G401 (cell line): ENCODE data around the gene LYPD1. TPM values are rescaled to one million over a fixed set of nuclear protein-coding genes. Genes with fewer than 3 reads are reported as not detected.

Experiments used
- DNase-seq: peaks from one replicate; pipeline ENCODE4 v3.0.0-alpha.2; 2015; ENCODE audit warnings: low spot score
- in situ Hi-C: cut with HindIII; loops from 2 replicates; pipeline ENCODE4 v1.10.0; 2016; ENCODE audit warnings: low sequenced_read_pairs, mixed read lengths
- total RNA-seq: library from RNA; depleted of rRNA; stranded (reverse); fragments of >200 nt; shearing (Covaris generic); gene quantifications from 2 replicates; pipeline ENCODE4 v1.2.3, GENCODE V29; 2014

LYPD1 gene
- total RNA-seq, 1 experiment from 2014 or later = not detected

DNA sequence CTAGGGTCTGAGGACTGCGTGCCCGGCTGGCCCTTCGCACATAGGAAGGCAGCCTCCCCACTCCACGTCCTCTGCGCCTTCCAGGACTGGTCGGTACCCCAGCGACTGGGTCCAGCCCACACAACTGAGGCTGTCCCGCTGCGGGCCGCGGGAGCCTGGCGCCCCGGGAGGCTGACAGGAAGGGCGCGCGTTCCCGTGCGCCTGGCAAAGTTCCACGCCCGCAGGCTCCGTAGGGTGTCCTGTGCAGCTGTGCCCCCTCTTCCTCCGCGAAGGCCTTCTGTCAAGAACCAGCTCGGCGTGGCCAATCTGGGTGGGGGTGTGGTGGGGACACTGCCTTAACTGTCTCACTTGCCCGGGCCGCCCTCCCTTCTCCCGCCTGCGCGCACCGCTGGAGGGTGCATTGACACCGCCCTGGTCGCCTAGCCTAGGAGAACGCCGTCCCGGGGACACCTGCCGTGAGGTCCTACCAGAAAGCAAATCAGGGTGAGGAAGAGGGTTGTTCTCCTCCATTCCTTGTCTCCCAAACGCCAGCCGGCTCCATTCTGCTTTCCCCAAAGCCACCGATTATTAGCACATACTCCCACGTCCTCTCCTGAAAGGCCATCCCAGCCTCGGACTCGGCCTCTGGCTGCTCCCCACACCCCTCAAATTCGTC is 618 bp upstream of the LYPD1 start:
- DNase-seq = no peak
- in situ Hi-C loops = no loop called here

DNA sequence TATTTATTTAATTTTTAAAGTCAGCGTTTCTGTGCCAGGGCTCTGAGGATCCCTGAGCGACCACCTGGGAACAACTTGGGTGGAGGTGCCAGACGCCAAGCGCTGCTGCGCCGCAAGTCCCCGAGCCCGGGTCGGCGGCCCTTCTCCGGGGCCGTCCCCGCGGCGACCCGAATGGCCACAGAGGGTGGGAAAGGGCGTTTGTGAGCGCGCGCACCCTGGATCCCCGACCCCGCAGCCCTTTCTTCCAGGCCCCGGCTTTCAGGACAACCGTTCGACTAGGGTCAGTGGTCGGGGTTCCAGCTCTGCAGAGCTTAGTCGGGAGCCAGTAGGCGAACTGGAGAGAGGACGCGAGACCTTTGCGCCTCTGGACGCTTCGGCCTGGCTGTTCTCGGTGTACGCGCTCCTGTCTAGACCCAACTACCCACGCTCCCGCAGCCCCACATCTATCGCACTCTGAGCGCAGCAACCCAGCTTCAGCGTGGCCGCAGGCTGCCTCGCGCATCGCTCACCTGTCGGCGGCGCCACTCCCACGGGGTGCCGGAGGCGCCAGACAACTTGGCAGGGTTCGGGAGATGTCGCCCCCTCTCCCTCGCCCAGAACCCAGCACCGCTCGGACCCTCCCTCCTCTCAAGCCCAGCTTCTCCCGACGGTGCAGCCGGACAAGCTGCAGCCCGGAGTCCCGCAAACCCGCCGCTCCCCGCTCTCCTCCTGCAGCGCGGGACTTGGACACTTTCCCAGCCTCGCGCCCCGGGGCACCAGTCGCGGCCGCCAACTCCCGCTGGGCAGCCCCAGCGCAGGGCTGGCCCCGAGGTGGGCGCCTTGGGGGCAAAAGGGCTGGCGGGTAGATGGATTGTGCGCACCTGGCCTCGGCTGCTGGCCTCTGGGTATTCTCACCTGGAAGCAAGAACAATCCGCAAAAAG is 758 bp downstream of the LYPD1 start:
- in situ Hi-C loops = no loop called here
- DNase-seq = no peak

DNA sequence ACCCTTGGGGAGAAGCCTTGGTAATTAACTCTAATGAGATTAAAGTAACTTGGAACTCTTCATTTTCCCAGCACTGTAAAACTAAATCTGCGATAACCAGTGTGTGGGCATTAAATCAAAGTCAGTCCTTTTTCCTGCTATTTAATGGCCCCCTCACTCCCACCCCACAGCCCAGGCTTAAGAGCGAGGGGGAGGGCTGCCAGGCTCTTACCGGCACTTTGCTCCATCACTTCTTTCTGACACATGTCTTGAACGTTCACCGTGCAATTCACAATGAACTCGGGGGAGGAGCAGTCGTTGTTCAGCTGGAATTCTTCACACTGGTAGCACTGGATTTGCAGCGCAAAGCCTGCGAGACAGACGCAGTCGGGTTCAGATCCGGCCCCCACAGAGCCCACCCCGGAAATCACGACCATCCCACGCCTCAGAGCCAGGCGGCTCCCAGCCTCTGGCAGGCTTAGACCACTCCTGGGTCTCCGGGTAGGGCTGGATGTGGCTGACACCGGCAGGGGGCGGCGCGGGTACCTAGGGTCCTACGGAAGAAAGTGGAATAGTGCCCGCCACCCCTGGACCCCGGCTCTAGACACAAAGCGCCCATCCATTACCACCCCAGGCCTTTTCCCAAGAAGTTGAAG is 1.7 kb downstream of the LYPD1 start:
- DNase-seq = no peak
- in situ Hi-C loops = no loop called here

DNA sequence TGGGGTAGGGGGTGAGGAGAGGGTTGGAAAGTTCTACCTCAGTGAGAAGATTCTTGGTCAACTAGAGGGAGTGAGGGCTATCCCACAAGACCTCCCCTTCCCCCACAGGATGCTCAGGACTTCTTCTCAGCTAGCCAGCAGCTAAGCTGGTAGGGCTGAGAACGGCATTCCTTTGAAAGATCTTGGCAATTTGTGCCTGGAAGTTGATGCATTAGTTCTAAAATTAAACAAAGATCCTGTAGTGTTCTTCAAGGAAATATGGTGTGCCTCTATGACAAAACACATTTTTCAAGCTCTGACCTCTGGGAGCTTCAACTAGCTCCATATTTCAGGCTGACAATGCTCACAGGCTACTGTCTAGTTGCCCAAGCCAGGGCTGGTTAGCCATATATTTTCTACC is 2.3 kb downstream of the LYPD1 start:
- DNase-seq = no peak
- in situ Hi-C loops = no loop called here

DNA sequence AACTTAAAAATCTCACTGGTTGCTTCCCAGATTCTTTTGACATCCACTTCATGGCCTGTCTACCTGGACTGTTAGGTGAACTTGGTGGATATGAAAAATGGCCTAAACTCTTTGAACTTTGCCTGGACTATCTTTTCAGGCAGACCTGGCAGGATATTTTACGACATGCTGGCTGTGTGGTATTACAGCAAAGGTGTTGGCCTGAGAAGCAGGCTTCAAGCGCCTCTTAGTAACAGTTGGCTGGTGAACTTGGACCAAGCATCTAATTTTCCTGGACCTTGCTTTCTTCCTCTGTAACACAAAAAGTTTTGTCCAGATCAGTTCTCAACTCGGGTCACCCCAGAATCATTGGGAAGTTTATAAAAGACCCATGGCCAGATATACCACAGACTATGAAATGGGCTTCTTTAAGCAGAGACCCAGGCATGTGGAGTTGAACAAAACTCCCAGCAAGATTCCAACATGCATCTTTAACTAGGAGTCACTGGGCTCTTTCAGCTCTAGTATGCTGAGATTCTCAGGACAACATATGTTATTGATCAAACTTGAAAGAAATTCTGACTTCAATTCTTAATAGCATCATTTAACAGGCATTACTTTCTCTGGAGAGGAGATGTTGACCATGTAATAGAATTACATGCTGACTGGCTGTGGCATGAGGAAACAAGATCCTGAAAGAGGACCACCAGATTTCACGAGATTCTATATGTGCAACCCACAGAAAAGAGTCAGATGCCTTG is 4.4 kb downstream of the LYPD1 start:
- no peak for DNase-seq
- in situ Hi-C loops = no loop called here

DNA sequence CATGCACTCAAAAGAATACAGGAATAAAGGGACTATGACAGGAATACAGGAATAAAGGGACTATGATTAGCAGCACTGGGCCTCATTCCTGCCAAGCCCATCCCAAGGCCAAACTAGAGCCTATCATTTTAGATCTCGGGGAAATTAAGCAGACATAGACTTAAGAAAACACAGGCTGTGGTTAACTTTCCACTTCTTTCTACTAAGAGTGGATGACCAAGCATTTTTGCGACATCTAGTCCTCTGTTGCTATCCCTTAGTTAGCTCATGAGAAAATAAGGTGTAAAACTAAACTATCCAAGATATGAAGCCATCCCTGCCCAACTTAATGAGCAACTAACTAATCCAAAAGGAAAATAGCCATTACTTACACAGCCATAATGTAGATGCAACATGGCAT is 5.9 kb downstream of the LYPD1 start:
- no peak for DNase-seq
- in situ Hi-C loops = no loop called here

DNA sequence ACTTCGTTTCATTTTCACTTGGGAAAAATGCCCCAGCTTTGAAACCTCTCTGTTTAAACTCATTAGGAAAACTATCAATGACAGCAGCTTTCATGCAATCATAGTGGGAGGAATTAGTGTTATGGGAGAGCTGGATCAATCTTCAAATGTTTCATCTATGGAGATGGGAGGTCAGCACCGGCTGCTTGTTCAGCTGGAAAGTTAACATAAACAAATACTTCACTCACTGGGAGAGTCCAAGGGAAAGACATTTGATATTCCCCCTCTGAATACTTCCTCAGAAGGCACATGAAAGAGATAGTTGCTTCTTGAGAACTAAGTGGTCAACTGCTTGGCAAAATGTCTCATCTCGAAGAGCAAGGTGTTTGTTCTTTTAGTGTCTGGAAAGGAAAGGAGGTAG is 7.3 kb downstream of the LYPD1 start:
- in situ Hi-C loops = no loop called here

DNA sequence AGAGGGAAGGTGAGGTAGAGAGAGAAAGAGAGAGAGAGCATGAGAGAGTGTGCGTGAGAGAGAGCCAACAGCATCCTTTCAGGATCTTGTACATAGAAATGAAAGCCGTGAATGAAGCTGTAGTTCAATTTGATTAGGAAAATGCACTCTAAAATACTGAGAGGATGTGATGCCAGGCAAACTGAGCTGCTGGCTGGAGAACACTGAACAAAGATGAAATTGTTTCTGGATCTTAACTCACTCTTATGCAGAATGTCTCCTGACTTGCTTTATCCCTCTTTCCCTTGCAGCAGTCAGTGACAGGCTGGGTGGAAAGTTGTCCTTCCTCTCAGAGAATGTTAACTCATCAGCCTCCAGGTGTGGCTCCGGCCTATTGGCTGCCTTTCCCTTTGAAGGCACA is 10.7 kb downstream of the LYPD1 start:
- DNase-seq = no peak
- in situ Hi-C loops = no loop called here

More for the DNA sequence above, 7.3 kb downstream of the LYPD1 start:
- DNase-seq = no peak

DNA sequence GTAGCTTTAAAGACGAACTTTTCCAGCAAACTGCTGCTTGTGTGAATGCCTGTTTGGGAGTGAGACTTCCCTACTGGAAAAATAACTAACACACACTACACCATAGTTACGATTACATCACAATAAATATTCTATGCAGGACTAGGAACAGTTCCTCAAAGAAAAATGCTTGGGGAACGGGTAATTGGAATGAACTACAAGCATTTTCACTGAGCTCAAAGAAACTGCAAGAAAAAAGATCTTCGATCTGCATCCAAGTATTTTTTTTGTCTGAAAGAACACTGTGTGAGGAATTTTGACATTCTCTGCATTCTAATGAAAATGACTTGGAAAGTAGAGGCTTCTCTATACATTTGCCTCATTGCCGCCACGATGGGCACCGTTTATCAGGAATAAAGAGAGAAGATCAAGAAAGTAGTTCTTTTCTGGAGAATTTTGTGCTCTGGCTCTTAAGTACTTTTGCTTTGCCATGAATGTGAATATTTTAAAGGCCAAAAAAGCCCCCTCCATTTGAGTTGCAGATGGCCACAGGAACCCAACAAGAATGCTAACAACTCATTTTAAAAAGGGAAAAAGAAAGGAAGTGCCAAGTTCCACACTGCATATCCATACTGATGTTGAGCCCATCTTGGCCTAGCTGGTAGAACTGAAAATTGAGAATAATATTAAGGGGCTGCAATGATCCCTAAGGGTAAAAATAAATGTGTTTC is 13.6 kb downstream of the LYPD1 start:
- DNase-seq = no peak
- in situ Hi-C loops = no loop called here

DNA sequence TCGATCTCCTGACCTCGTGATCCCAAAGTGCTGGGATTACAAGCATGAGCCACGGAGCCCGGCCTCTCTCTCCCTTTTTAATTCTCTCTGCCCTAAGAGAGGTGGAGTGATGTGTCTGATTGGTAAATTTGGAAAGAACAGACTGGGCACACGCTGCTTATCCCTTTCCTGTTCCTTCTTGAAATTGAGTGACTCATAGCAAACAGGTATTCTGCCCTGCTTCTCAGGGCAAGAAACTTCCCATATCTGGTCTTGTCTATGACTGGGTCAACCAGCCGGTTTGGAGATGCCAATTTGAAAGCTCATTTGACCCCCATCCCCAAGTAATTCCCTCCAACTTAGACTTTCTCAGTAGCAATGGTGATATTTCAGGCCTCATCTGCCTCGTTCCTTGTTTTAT is 15.0 kb downstream of the LYPD1 start:
- no peak for DNase-seq
- in situ Hi-C loops = no loop called here

DNA sequence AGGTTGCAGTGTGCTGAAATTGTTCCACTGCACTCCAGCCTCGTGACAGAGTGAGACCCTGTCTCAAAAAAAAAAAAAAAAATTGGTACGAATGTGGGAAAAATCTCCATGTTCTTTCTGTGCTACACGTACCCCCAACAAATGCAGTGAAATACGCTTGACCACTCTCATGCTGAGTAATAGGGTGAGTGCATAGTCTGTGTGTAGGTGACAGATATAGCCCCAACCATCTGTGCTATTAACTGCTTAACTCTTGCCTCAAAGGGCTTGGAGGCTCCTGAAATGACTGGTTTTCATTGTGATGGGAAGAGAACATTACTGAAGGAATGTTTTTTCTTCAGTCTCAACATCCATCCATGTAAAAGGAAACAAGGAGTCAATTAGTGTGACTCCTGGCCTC is 15.7 kb downstream of the LYPD1 start:
- in situ Hi-C loops = no loop called here

DNA sequence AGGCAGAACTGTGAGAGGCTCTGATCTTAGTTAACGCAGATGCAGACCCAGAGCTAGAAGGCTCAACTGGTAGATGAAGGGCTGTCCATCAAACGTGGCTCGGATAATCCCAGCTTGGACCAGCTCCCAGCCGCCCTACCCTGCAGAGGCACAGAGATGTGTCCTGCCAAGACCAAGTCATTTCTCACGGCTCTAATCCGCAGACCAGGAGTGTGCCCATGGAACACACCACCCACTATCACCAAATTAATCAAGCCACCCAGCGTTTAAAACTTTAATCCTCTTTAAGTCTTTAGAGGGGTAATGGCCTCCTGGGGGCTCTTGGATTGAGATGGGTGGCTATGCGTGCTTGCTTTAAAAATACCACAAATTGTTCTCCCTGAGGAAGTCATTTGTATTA is 17.5 kb downstream of the LYPD1 start:
- in situ Hi-C loops = no loop called here
- no peak for DNase-seq

More for the DNA sequence above, 15.7 kb downstream of the LYPD1 start:
- DNase-seq = no peak

DNA sequence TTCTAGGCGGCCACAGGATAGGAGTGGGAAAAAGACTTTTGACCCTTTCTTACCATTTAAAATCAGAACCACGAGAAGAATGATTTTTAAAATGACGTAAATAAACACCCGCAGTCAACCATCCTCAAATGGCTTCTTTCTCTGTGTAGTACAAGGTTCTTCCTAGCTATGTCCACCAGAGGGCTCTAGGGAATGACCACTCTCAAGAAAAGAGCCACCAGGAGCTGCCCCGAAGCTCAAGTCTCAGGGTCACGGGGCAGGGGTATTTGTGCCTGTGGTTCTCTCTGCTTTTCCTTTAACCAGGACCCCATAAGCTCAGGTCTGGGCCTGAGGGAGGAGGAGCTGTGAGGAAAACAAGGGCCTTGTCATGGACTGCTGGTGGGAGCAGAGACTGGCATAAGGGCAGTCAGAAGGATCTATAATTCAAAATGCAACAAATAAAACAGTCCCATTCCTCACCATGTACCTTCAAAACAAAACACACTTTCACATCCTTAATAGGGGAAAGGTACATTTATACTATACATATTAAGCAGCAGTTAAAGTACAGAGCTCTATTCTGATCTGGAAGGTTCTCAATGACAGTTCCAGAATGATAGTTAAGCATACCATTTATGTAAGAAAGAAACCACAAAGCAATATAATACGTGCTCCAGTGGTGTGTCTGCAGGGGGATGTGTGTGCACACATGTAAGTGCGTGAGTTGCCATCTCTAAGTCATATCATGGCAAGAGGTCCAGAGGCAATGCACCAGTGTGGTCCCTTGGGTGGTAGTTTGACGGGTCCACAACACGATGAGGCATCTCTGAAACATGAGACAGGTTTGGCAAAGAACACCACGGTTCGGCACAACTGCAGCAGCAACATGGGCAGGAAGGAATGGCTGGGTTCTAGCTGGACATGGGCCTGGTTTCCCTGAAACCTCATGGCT is 18.6 kb downstream of the LYPD1 start:
- in situ Hi-C loops = no loop called here

DNA sequence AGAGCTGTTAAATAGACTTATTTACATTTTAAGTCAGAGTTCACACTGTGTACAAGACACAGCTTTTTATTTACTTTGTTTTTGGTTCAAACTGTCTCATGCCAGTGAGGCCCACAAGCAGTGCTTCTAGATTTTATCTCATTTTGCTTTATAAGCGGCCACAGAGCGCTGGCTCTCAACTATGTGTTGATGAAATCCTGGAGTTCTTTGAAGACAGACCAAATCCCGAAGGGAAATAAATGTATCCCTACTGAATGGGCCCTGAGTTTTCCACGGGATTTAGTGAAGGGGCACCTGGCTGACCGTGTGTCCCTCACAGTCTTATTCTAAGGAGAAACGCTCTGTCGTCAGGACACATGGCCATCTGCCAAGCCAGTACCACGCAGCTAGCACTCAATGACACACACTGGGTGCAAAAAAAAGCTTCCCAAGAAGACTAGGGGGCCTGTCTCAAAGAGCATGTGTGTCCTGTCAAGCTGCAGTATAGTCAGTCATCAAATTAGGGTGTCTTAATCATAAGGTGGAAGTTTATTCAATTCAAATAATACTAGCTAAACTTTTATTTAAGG is 23.4 kb downstream of the LYPD1 start:
- in situ Hi-C loops = no loop called here

More for the DNA sequence above, 18.6 kb downstream of the LYPD1 start:
- peak; percentile 16 for DNase-seq

DNA sequence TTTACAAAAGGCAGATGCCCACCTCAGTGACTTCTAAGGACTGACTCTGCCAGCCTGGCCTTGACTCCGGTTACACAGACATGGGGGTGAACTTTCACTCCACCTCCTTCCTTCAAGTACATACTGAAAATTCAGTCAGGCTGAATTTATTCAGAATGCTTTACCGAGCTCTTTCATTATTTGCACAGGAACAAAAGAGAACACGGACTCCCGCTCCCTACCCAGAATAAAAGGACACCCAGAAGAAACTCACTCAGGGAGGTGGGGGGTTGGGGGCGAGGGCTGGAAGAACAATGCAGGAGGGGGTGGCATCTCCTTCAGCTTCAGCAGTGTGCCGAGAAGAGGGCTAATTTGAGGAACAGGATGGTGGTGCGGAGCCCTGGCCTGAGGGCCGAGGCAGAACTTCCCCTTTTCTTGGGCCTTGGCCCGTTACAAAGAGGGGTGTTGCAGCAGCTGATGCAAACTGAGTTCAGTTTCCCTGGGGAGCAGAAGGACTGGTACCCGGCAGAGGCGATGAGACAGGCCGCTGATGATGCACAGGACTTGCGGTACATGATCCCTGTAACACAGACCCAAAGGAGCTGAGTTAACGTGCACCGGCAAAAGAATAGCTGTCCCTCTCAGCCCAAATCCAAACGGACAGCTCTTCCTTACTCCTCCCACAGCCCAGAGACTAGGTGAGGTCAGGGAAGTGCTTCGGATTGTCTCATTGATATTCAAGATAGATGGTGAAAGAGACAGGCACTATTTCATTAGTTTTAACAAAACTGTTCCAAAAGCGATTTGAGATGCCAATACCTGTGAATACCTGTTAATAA is 24.1 kb downstream of the LYPD1 start:
- in situ Hi-C loops = no loop called here
- no peak for DNase-seq

More for the DNA sequence above, 23.4 kb downstream of the LYPD1 start:
- DNase-seq = no peak

DNA sequence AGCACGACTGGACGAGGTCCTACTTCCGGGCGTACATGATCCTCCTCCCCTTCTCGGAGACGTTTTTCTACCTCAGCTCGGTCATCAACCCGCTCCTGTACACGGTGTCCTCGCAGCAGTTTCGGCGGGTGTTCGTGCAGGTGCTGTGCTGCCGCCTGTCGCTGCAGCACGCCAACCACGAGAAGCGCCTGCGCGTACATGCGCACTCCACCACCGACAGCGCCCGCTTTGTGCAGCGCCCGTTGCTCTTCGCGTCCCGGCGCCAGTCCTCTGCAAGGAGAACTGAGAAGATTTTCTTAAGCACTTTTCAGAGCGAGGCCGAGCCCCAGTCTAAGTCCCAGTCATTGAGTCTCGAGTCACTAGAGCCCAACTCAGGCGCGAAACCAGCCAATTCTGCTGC is 24.8 kb downstream of the LYPD1 start:
- in situ Hi-C loops = no loop called here
- peak; percentile 12 for DNase-seq

DNA sequence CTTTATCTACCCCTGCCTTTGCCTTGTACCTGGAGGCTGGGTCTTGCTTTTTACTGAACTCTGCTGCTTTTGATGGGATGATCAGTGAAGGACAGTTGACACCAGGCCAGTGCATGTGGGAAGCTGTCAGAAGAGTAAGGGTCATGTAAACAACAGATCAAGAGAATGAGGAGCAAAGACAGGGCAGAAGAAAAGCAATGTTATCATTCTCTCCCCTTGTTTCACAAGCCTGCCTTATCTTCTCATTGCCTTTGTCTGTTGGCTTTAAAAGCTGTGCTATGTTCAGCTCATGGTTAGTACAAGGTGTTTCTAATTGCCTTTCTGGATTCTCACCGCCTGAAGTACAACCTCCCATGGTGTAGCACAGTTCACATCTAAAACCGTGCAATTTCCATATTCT is 27.6 kb downstream of the LYPD1 start:
- DNase-seq = no peak

More for the DNA sequence above, 27.6 kb downstream of the LYPD1 start:
- in situ Hi-C loops = no loop called here
